Epithelial cell of esophagus (primary cell): ENCODE measurements around the gene CHRNG.

Experiments used
- DNase-seq: peaks from one replicate; pipeline ENCODE4 v3.0.0; 2010; ENCODE audit warnings: low read depth
- H3K4me3 ChIP-seq: 2 replicates; pipeline ENCODE4 v1.5.1; 2011; ENCODE audit warnings: mild to moderate bottlenecking, low read length, control low read depth
- TF ChIP-seq, protein P1 (sequence below): IDR thresholded peaks from 2 replicates; pipeline ENCODE4 v1.5.1; 2011; ENCODE audit warnings: low read depth, mild to moderate bottlenecking, low read length, control low read depth, inconsistent platforms; ENCODE audit not compliant: insufficient read depth; ENCODE audit errors: missing control alignments

Gene CHRNG

DNA sequence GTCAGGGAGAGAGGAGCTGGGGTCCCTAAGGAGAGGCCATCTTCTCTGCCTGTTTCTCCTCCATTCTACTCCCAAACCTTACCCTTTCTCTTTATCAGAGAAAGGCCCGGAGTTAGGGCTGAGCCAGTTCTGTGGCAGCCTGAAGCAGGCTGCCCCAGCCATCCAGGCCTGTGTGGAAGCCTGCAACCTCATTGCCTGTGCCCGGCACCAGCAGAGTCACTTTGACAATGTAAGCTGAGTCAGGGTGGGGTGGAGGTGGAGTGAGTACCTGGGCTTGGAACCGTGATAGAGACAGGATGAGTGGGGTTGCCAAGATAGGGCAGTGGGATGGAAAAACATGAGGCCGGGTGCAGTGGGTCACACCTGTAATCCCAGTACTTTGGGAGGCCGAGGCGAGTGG lies 5.2 kb downstream of the CHRNG start:
- no peak for DNase-seq
- no peak overlapping the region for H3K4me3 ChIP-seq
- TF ChIP-seq, protein P1, sequence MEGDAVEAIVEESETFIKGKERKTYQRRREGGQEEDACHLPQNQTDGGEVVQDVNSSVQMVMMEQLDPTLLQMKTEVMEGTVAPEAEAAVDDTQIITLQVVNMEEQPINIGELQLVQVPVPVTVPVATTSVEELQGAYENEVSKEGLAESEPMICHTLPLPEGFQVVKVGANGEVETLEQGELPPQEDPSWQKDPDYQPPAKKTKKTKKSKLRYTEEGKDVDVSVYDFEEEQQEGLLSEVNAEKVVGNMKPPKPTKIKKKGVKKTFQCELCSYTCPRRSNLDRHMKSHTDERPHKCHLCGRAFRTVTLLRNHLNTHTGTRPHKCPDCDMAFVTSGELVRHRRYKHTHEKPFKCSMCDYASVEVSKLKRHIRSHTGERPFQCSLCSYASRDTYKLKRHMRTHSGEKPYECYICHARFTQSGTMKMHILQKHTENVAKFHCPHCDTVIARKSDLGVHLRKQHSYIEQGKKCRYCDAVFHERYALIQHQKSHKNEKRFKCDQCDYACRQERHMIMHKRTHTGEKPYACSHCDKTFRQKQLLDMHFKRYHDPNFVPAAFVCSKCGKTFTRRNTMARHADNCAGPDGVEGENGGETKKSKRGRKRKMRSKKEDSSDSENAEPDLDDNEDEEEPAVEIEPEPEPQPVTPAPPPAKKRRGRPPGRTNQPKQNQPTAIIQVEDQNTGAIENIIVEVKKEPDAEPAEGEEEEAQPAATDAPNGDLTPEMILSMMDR: no peak

GRCh38 chr2:232545511-232546375 lies 6.3 kb downstream of the CHRNG start:
- TF ChIP-seq, protein P1: no peak
- no peak overlapping the region for H3K4me3 ChIP-seq
- no peak for DNase-seq

DNA sequence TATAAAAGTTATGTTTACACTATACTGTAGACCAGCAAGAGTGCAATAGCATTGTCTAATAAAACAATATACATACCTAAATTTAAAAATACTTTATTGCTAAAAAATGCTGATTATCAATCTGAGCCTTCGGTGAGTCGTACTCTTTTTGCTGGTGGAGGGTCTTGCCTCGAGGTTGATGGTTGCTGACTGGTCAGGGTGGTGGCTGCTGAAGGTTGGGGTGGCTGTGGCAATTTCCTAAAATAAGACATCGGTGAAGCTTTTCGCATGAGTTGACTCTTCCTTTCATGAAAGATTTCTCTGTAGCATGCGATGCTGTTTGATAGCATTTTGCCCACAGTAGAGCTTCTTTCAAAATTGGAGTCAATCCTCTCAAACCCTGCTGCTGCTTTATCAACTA lies 8.5 kb downstream of the CHRNG start:
- no peak for DNase-seq
- H3K4me3 ChIP-seq: no peak overlapping the region
- TF ChIP-seq, protein P1: no peak

- TF ChIP-seq, protein P1: no peak
- H3K4me3 ChIP-seq: peak overlapping the region; percentile 83
- no peak for DNase-seq
Measured at GRCh38 chr2:232549655-232550353, 10.3 kb downstream of the CHRNG start.

DNA sequence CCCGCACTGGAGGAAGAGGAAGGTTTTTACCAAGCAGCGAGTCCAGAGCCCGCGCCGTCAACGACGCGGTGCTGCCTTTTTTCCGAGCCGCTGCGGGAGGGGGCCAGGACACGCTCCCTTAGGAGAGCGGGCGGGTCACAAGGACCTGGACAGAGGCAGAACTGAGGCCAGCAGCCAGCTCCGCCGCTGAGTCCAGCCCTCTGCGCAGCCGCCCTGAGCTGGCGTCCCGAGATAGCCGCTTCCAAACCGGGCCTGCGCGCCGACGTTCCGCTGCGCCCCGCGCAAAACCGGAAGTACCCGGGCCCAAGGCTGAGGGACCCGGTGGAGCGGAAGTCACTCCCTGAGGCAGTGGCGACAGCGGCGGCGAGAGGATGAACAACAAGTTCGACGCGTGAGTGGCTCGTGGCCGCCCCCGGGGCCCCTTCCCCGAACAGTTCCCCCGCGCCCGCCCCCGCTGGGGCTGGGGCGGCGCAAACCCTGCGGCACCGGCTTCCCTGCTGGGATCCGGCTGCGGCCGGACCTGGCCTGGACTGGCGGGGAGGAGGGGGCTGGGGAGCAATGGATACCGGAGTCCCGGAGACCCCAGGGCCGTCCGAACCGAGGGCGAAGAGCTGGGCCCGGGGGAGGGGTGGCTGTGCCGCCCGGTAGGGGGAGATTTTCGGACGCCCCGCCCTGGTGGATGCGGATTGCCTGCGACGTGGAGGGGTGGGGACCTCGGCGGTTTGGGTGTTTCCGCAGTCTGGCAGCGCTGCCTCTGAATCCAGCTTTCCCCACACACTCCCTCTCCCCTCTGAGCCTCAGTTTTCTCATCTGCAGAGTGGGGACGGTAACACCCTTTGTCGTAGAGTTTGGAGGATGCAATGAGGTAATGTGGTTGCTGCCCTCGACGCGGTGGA lies 11.1 kb downstream of the CHRNG start, which contains the start of the genes EIF4E2 and TIGD1:
TSS of gene EIF4E2 (plus strand) at position 336 of the 896 bp plus-strand sequence. CDS start at position 372, 36 bp downstream.
TSS of gene TIGD1 (minus strand) at position 204 of the 896 bp plus-strand sequence. CDS start 675 bp downstream, outside the sequence.
- TF ChIP-seq, protein P1: peak; percentile 20
- peak; percentile 90 for DNase-seq
- H3K4me3 ChIP-seq: peak within 1 kb of the TSS; percentile 83

DNA sequence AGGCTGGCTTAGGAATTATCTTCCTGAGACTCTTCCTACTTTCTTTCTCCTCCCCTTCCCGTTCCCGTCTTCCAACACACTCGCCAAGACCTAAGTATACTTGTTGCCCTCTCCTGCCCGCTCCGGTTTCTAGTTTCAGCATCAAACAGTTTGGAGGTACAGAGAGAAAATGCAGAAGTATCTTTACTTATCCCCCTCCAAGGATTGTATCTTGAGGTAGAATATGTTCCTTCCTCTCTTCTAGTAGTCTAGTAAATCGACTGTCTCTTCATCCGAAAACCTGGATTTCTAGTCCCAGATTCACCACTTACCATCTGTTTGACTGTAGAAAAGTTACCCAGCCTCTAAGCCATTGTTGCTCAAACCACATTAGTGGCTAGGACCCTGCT lies 11.8 kb downstream of the CHRNG start:
- DNase-seq: no peak
- peak overlapping the region; percentile 83 for H3K4me3 ChIP-seq
- TF ChIP-seq, protein P1: no peak
